Stimulated activated naive CD8-positive, alpha-beta T cell treated with anti-CD3 and anti-CD28 coated beads, Interleukin-15, Interleukin-2, amounts not matched to agents 100 U/mL and 50 U/mL, for 24 hours (primary cell): ENCODE measurements around the gene SEMA7A.
A peak's percentile ranks its signal among the peaks of the same experiment; 100 is the strongest.
"Not testable (repeated sequence)": the region's sequence is repeated elsewhere in the genome, so short reads cannot be mapped to it uniquely, and the experiment has no call there.

Experiments used
- ATAC-seq: fragments of 150-1000 bp; cut with Tn5 transposase; one replicate; pipeline ENCODE4 v1.10.0; 2021
- DNase-seq: peaks from one replicate; pipeline ENCODE4 v3.0.0; 2021

Gene SEMA7A

DNA sequence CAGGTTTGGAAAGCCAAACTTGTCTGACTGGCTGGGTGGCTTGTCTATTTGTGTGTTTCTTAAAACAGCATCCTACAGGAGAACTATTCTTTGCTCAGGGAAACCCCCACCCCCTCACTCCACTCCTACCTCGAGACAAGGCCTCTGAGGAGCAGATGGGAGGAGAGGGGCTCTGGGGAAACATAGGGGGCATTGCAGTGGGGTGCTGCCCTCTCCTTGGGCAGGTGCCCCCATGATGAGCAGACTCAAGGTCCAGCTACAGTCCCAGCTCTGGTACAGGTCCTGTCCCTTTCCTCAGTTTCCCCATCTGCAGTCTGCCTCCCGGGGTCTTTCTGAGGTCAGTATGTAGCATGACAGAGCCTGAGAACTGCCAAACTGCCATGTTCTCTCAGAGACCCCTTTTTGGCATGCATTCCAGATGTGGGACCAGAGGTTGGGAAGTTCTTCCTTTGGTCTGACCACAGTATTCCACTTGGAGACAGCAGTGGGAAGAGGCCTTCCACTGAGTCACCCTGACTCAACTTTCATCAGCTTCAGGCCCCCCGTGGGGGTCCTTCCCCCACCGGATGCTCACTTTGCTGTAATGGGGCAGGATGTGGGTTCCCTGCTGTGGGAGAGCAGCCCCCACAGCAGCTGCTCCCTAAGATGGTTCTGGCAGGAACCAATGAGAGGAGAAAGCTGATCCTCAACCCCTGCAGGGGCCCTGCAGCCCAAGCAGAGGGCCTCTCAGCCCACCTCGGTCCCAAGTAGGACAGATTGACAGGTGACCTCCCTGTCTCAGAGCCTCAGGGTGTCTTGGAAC, 34.0 kb downstream of the SEMA7A start:
- peak; percentile 78 for DNase-seq
- peak; percentile 12 for ATAC-seq

GRCh38 chr15:74399100-74399499, 34.7 kb downstream of the SEMA7A start:
- ATAC-seq: no peak
- DNase-seq: no peak

DNA sequence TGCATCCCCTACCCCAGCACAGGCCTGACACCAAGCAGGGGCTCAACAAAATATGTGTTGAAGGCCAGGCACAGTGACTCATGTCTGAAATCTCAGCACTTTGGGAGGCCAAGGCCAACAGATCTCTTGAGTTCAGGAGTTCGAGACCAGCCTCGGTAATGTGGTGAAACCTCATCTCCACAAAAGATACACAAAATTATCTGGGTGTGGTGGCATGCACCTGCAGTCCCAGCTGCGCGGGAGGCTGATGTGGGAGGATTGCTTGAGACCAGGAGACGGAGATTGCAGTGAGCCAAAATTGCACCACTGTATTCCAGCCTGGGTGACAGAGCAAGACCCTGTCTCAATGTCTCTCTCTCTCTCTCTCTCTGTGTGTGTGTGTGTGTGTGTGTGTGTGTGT, 35.6 kb downstream of the SEMA7A start:
- ATAC-seq: no peak
- no peak for DNase-seq

DNA sequence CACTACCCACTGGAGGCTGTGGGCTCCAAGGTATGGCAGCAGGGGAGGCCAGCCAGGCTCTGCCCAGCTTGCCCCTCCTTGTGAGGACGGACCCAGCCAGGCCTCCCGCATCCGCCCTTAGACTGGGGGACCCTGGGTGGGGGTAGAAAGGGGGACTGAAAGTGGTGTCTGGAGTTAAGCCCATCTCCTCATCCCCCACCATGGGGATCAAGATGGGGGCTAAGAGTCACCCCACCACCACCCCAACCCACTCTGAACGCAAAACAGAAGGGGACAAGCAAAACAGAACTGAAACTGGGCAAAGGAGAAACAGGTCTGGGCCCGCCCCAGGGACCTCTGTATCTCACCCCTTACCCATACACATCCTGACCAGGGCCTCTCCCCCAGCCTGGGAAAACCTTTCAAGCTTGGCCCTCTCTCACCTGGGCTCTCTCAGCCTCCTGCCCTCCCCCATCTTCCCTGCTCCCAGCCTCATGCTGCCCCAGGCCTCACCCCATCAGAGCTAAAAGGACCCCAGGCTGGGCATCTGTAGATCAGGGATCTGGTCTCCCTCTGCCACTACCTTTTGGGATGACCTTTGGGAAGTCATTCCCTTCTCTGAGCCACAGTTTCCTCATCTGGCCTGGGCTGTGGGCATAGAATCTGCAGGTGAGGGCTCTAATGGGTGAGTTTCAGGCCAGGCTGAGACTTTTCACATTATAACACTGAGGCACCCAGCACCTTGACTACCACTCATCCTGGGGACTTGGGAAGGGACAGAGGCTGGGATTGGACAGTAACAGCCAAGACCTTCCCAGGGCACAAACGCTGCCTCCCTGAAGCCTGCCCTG, 36.3 kb downstream of the SEMA7A start:
- DNase-seq (no peak), ATAC-seq (no peak)

DNA sequence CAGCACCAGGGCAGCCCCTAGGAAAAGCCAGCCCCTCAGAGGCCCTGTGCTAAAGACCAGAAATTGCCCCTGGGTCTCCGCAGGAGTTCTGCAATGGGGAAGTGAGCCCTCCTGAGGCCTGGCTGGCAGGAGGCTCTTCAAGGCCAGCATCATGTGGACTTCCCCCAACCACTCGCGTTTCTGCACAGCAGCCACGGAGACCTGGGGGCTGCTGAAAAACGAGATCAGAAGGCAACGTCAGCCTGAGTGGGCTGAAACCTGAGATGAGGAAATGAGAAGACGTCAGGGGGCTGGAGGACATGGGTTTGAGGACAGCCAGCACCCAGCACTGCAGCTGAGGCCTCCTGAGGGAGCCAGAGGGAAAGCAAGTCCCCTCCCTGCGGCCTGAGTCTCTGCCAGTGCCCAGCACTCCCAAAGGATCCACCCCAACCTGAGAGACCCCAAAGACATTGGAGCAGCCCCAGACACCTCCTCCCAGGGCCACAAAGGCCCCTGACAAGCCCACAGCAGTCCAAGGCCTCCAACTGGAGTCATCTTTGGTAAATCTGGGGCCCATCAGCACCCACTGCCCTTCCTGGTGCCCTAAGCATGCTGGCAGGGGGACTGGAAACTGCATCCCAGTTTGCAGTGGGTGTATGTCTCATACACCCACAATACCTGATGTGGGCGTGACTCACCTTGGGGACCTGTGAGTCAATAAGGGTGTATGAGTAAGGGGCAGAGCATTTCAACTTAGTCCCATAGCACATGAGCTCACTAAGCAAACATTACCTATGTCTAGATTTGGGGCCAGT, 37.1 kb downstream of the SEMA7A start:
- DNase-seq: peak; percentile 76
- peak; percentile 58 for ATAC-seq

DNA sequence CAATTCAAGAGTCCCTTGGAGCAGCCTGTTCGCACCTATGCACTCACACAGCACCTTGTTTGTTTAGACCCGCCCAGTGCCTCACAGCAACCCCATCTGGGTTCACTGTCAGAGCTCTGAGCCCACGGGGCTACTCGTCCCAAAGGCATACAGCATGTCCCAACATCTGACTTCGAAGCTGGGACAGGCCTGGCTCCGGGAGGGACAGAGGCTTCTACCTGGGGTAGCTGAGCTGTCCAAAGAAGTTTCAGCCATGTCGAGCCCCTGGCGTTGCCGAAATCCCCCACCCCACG, 37.7 kb downstream of the SEMA7A start:
- ATAC-seq (no peak), DNase-seq (no peak)

- ATAC-seq (no peak), DNase-seq (no peak)
These were observed 38.2 kb downstream of the SEMA7A start for GRCh38 chr15:74395319-74396145.

GRCh38 chr15:74394090-74394846, 39.5 kb downstream of the SEMA7A start:
- ATAC-seq (no peak), DNase-seq (no peak)

DNA sequence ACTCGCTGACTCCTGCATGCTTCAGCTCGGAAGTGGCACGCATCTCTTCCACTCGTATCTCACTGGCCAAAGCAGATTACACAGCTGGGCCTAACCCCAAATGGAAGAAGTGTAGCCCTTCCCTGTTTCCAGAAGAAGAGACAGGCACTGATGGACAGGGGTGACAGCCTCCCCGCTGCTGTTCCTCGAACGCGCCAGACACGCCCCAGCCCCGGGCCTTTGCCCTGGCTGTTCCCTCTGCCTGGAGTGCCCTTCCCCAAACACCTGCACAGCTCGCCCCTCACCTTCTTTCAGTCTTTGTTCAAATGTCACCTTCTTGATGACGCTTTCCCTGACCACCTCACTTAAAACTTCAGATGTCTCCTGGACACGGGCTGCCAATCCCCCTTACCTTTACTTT, 40.3 kb downstream of the SEMA7A start:
- DNase-seq (no peak), ATAC-seq (no peak)

- DNase-seq (no peak), ATAC-seq (no peak)
These were observed 40.9 kb downstream of the SEMA7A start for GRCh38 chr15:74392902-74393301.

- DNase-seq: no peak
- no peak for ATAC-seq
These were observed 41.3 kb downstream of the SEMA7A start for GRCh38 chr15:74392451-74392830.

DNA sequence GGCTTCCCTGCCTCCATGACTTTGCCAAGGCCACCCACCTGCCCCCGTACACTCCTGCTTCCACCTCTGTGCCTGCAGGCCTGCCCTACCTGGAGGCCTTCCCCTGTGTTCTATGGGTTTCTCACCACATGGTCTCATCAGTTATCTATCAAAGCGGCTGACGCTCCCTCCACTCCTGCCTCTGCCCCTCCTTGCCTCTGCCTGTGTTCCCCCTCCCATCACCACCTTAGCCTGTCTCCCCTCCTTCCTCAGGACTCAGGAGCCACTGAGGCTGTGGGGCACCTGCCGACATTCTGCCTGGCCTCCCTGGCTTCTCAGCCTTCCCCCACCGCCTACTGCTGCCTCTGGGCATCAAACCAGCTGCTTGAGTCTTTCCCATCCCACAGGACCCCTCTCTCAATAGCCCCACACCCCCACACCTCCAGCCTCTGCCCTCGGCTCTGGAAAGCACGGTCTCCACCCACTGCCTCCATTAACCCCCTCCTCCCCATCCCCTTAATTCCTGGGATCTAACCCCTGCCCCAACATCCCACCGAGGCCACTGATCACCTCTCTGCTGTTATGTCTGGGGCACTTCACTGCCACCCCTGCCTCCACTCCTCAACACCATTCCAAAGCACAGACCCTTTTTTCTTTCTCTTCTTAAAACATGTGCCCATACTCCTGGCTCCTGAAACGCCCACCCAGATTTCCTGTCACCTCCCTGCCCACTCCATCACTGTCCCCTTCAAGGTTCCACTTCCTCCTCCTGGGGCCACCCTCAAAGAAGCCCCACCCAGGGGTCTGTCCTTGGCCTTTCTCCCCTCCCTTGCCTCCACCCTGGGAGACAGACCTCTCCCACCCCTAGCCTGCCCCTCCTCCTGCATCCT, 41.9 kb downstream of the SEMA7A start:
- DNase-seq (no peak), ATAC-seq (no peak)

- ATAC-seq: peak; percentile 34
- DNase-seq: no peak
These were observed 43.0 kb downstream of the SEMA7A start for GRCh38 chr15:74390647-74391288.

GRCh38 chr15:74390049-74390646, 43.6 kb downstream of the SEMA7A start:
- not testable (repeated sequence) for DNase-seq, ATAC-seq

GRCh38 chr15:74389241-74390048, 44.3 kb downstream of the SEMA7A start:
- DNase-seq (no peak), ATAC-seq (no peak)

- ATAC-seq (no peak), DNase-seq (no peak)
These were observed 45.3 kb downstream of the SEMA7A start for GRCh38 chr15:74388363-74388951.

- no peak for DNase-seq
- ATAC-seq: no peak
These were observed 46.0 kb downstream of the SEMA7A start for GRCh38 chr15:74387621-74388362.
